HepG2 (cell line): ENCODE data around the gene PXDC1. TPM values are rescaled to one million over a fixed set of nuclear protein-coding genes. Genes with fewer than 3 reads are reported as not detected.

Source experiments
- CBX1 ChIP-seq: IDR thresholded peaks from one replicate; pipeline ENCODE4 v1.6.1; 2016; ENCODE audit warnings: antibody characterized with exemption, low read depth
- DZIP1 ChIP-seq: sonication (generic); formaldehyde crosslinking; IDR thresholded peaks from 2 replicates; pipeline ENCODE4 v1.5.0; 2020; ENCODE audit warnings: mild to moderate bottlenecking, missing genetic modification reagents
- ELF1 ChIP-seq: sonication (generic); formaldehyde crosslinking; IDR thresholded peaks from 2 replicates; pipeline ENCODE4 v1.4.0; 2020; ENCODE audit warnings: missing genetic modification reagents
- EP300 ChIP-seq, 3 experiments: sonication (generic) in 1 of 3; formaldehyde crosslinking in 1 of 3; IDR thresholded peaks; 2 replicates each; pipeline versions ENCODE4 v1.5.1 to v1.6.1; 2011 to 2020; ENCODE audit warnings: low read depth in 2 of 3, low read length in 2 of 3, borderline replicate concordance in 1 of 3, improper control_type of control experiment in 1 of 3, mild to moderate bottlenecking in 1 of 3, missing genetic modification reagents in 1 of 3, moderate library complexity in 1 of 3
- GMEB2 ChIP-seq: IDR thresholded peaks from 2 replicates; pipeline ENCODE4 v1.6.1; 2016; ENCODE audit warnings: missing biosample characterization, missing genetic modification reagents, low read depth
- KDM1A ChIP-seq: IDR thresholded peaks from 2 replicates; pipeline ENCODE4 v1.6.1; 2016; ENCODE audit warnings: missing compliant biosample characterization
- KMT2B ChIP-seq: IDR thresholded peaks from 2 replicates; pipeline ENCODE4 v1.6.1; 2016; ENCODE audit warnings: missing genetic modification reagents, missing compliant biosample characterization
- MEIS2 ChIP-seq: sonication (generic); formaldehyde crosslinking; IDR thresholded peaks from 2 replicates; pipeline ENCODE4 v1.9.0; 2021; ENCODE audit warnings: mild to moderate bottlenecking, missing genetic modification reagents
- RCOR2 ChIP-seq: IDR thresholded peaks from 2 replicates; pipeline ENCODE4 v1.6.1; 2016; ENCODE audit warnings: missing biosample characterization, missing genetic modification reagents
- REXO4 ChIP-seq: sonication (generic); formaldehyde crosslinking; IDR thresholded peaks from 2 replicates; pipeline ENCODE4 v1.8.0; 2022; ENCODE audit warnings: missing genetic modification reagents, mild to moderate bottlenecking, borderline replicate concordance
- RNF219 ChIP-seq: sonication (generic); formaldehyde crosslinking; IDR thresholded peaks from 2 replicates; pipeline ENCODE4 v1.5.0; 2020; ENCODE audit warnings: mild to moderate bottlenecking, missing genetic modification reagents
- SIX1 ChIP-seq: sonication (generic); formaldehyde crosslinking; IDR thresholded peaks from 2 replicates; pipeline ENCODE4 v1.4.0; 2020; ENCODE audit warnings: missing genetic modification reagents, borderline replicate concordance
- SOX6 ChIP-seq, 2 experiments: fragments of 450-650 bp in 1 of 2; sonication (generic) in 1 of 2; formaldehyde crosslinking in 1 of 2; IDR thresholded peaks; 2 replicates each; pipeline versions ENCODE4 v1.4.0 to v1.6.1; 2017 to 2020; ENCODE audit warnings: antibody characterized with exemption in 1 of 2, mild to moderate bottlenecking in 1 of 2, missing genetic modification reagents in 1 of 2
- TCF7 ChIP-seq: sonication (generic); IDR thresholded peaks from 2 replicates; pipeline ENCODE4 v1.6.1; 2016; ENCODE audit warnings: antibody characterized with exemption, low read depth
- ZNF234 ChIP-seq: sonication (generic); formaldehyde crosslinking; conservative IDR thresholded peaks from 2 replicates; pipeline ENCODE4 v1.5.1; 2020; ENCODE audit warnings: mild to moderate bottlenecking, missing genetic modification reagents
- ZNF44 ChIP-seq: sonication (generic); formaldehyde crosslinking; IDR thresholded peaks from 2 replicates; pipeline ENCODE4 v1.5.1; 2020; ENCODE audit warnings: mild to moderate bottlenecking, missing genetic modification reagents
- ZNF704 ChIP-seq: sonication (generic); formaldehyde crosslinking; IDR thresholded peaks from 2 replicates; pipeline ENCODE4 v1.8.1; 2023; ENCODE audit warnings: mild to moderate bottlenecking, inconsistent platforms, moderate library complexity, missing genetic modification reagents, borderline replicate concordance
- ZNF782 ChIP-seq: sonication (generic); formaldehyde crosslinking; IDR thresholded peaks from 2 replicates; pipeline ENCODE4 v1.4.0; 2020; ENCODE audit warnings: missing genetic modification reagents, mild to moderate bottlenecking, borderline replicate concordance
- polyA plus RNA-seq, 8 experiments: library from polyadenylated mRNA; depleted of rRNA in 3 of 8; stranded (reverse) in 7 of 8; unstranded in 1 of 8; fragments of >200 nt; fragmentation: Illumina TruSeq in 4 of 8; extraction: Trizol in 4 of 8; gene quantifications; 2 replicates each; pipeline versions ENCODE4 v1.2.1 to v1.2.3, GENCODE V29; 2011 to 2016; ENCODE audit warnings: low read depth in 4 of 8, missing spikeins in 1 of 8, mixed read lengths in 1 of 8; ENCODE audit not compliant: insufficient read depth in 1 of 8
- total RNA-seq, 5 experiments: library from RNA; depleted of rRNA; stranded (reverse); fragments of >200 nt; fragmentation: Illumina TruSeq; extraction: Trizol; gene quantifications; 2 replicates each; pipeline ENCODE4 v1.2.3, GENCODE V29; 2016; ENCODE audit warnings: low read depth in 1 of 5

The PXDC1 gene
- total and polyA plus RNA-seq, 2 of the 13 experiments (the other 11 are each of a cell fraction or from before 2014, with no cell fraction given) = 32.4 to 34.7 TPM

GRCh38 chr6:3789018-3789895 is 37.7 kb upstream of the PXDC1 start (continued):
- TF ChIP-seq GMEB2 (CRISPR knock-in tag) = no peak
- TF ChIP-seq KDM1A (CRISPR knock-in tag) = peak; percentile 74; the same call in 1 of the 2 replicates
- no peak for TF ChIP-seq ZNF704 (CRISPR knock-in tag)
- no peak for TF ChIP-seq CBX1
- peak; percentile 88 to 97 for TF ChIP-seq EP300 (IDR thresholded peaks at IDR 0.05; ENCODE audit: low read depth in 2 of 2, low read length in 2 of 2)
- peak; percentile 89; the same call in 1 of the 2 replicates for TF ChIP-seq EP300 (CRISPR knock-in tag; IDR thresholded peaks at IDR 0.05; ENCODE audit: borderline replicate concordance)
- no peak for TF ChIP-seq DZIP1
- peak; percentile 64; the same call in 1 of the 2 replicates for TF ChIP-seq KMT2B (CRISPR knock-in tag)
- TF ChIP-seq SOX6 (IDR thresholded peaks at IDR 0.05) = no peak
- TF ChIP-seq SOX6 (CRISPR knock-in tag; IDR thresholded peaks at IDR 0.05) = peak; percentile 89
- TF ChIP-seq ELF1 = peak; percentile 10; the same call in 1 of the 2 replicates
- no peak for TF ChIP-seq ZNF234 (CRISPR knock-in tag)
- no peak; the same call in 1 of the 2 replicates for TF ChIP-seq ZNF782
- TF ChIP-seq REXO4 = no peak
- peak; percentile 84; the same call in 1 of the 2 replicates for TF ChIP-seq SIX1 (CRISPR knock-in tag)
- TF ChIP-seq TCF7 = peak; percentile 67; the same call in 1 of the 2 replicates
- TF ChIP-seq RNF219 (CRISPR knock-in tag) = 0 out of 2 replicates have a peak, but pooled peaks have one; percentile 92
- peak; percentile 36; the same call in 1 of the 2 replicates for TF ChIP-seq MEIS2 (CRISPR knock-in tag)
- no peak for TF ChIP-seq ZNF44 (CRISPR knock-in tag)
- TF ChIP-seq RCOR2 (CRISPR knock-in tag) = peak; percentile 87
